Astrocyte (in vitro differentiated cells and primary cell): Measurements from ENCODE around the gene NSRP1.

ENCODE experiments used
- CTCF ChIP-seq: IDR thresholded peaks from 2 replicates; pipeline ENCODE4 v1.5.1; 2011; ENCODE audit warnings: low read depth, mild to moderate bottlenecking, inconsistent platforms, low read length, moderate library complexity; ENCODE audit not compliant: insufficient read depth
- EZH2 ChIP-seq: IDR thresholded peaks from 2 replicates; pipeline ENCODE4 v1.6.1; 2012; ENCODE audit warnings: mild to moderate bottlenecking, low read length, inconsistent platforms; ENCODE audit not compliant: insufficient read depth

- no peak for TF ChIP-seq CTCF
- TF ChIP-seq EZH2: no peak
These were observed 13.5 kb downstream of the NSRP1 start for GRCh38 chr17:30130121-30130520.
